Prostate gland (tissue), 2 donors: ENCODE data around the gene ELK4.

Experiments used
- CTCF ChIP-seq, 4 experiments: fragments of 200-600 bp in 2 of 4; fragments of 450-650 bp in 2 of 4; sonication (generic) in 2 of 4; IDR thresholded peaks; 1 replicate in 3 of 4; 2 replicates in 1 of 4; pipeline ENCODE4 v1.5.1; 2016 to 2019; ENCODE audit warnings: antibody characterized with exemption in 4 of 4, mild to moderate bottlenecking in 2 of 4, moderate library complexity in 2 of 4
- POLR2A ChIP-seq: fragments of 450-650 bp; IDR thresholded peaks from one replicate; pipeline ENCODE4 v1.6.1; 2016; ENCODE audit warnings: antibody characterized with exemption, mild to moderate bottlenecking
- POLR2AphosphoS5 ChIP-seq: sonication (generic); formaldehyde crosslinking; IDR thresholded peaks from one replicate; pipeline ENCODE4 v1.6.1; 2017; ENCODE audit warnings: antibody characterized with exemption

- TF ChIP-seq CTCF (IDR thresholded peaks at IDR 0.05) (no peak), POLR2AphosphoS5 (no peak), POLR2A (no peak)
Measured at GRCh38 chr1:205667909-205668643, 36.3 kb upstream of the ELK4 start.
